Measurements from ENCODE around the gene DTNB.

Gene DTNB

GRCh38 chr2:25492726-25493125 lies 180.7 kb downstream of the DTNB start:
- no peak for DNase-seq

- DNase-seq = no peak
Measured at GRCh38 chr2:25491966-25492532, 181.3 kb downstream of the DTNB start.

GRCh38 chr2:25491003-25491696 lies 182.2 kb downstream of the DTNB start:
- DNase-seq = no peak

- no peak for DNase-seq
Measured at GRCh38 chr2:25490217-25490616, 183.2 kb downstream of the DTNB start.

- no peak for DNase-seq
Measured at GRCh38 chr2:25489631-25490030, 183.7 kb downstream of the DTNB start.

- no peak for DNase-seq
Measured at GRCh38 chr2:25483607-25484266, 189.6 kb downstream of the DTNB start.

- no peak for DNase-seq
Measured at GRCh38 chr2:25482341-25482740, 191.0 kb downstream of the DTNB start.

GRCh38 chr2:25481381-25482300 lies 191.7 kb downstream of the DTNB start:
- no peak for DNase-seq

GRCh38 chr2:25480561-25480960 lies 192.8 kb downstream of the DTNB start:
- DNase-seq = no peak

GRCh38 chr2:25479761-25480160 lies 193.6 kb downstream of the DTNB start:
- no peak for DNase-seq

- no peak for DNase-seq
Measured at GRCh38 chr2:25478736-25479135, 194.6 kb downstream of the DTNB start.

- DNase-seq = peak; percentile 3
Measured at GRCh38 chr2:25473758-25474340, 199.5 kb downstream of the DTNB start.

GRCh38 chr2:25473131-25473530 lies 200.2 kb downstream of the DTNB start:
- no peak for DNase-seq

- no peak for DNase-seq
Measured at GRCh38 chr2:25470806-25471205, 202.6 kb downstream of the DTNB start.

- no peak for DNase-seq
Measured at GRCh38 chr2:25467743-25468142, 205.6 kb downstream of the DTNB start.

GRCh38 chr2:25462021-25462420 lies 211.4 kb downstream of the DTNB start:
- DNase-seq = no peak

GRCh38 chr2:25460261-25460905 lies 213.0 kb downstream of the DTNB start:
- DNase-seq = no peak

GRCh38 chr2:25454824-25455611 lies 218.4 kb downstream of the DTNB start:
- no peak for DNase-seq

- no peak for DNase-seq
Measured at GRCh38 chr2:25453199-25453905, 220.0 kb downstream of the DTNB start.

GRCh38 chr2:25448808-25449207 lies 224.6 kb downstream of the DTNB start:
- no peak for DNase-seq

GRCh38 chr2:25447018-25447417 lies 226.4 kb downstream of the DTNB start:
- DNase-seq = no peak
